Neuronal stem cell (in vitro differentiated cells): Measurements from ENCODE around the gene TRABD.

Experiments used
- DNase-seq: peaks from one replicate; pipeline ENCODE4 v3.0.0-alpha.2; 2013; ENCODE audit warnings: low spot score
- H2AFZ ChIP-seq: one replicate; pipeline ENCODE4 v1.6.1; 2013; ENCODE audit warnings: mild to moderate bottlenecking, low read length, inconsistent platforms
- H2AK5ac ChIP-seq: 2 replicates; pipeline ENCODE4 v1.6.1; 2013; ENCODE audit warnings: low read depth, mild to moderate bottlenecking, inconsistent platforms, low read length, moderate library complexity, mixed read lengths
- H2BK120ac ChIP-seq: 2 replicates; pipeline ENCODE4 v1.6.1; 2013; ENCODE audit warnings: low read depth, mild to moderate bottlenecking, inconsistent platforms, low read length, moderate library complexity, mixed read lengths
- H2BK12ac ChIP-seq: one replicate; pipeline ENCODE4 v1.6.1; 2013; ENCODE audit warnings: low read length, inconsistent platforms
- H2BK15ac ChIP-seq: 2 replicates; pipeline ENCODE4 v1.6.1; 2013; ENCODE audit warnings: mild to moderate bottlenecking, low read length, inconsistent platforms, mixed read lengths
- H2BK5ac ChIP-seq: one replicate; pipeline ENCODE4 v1.6.1; 2013; ENCODE audit warnings: inconsistent platforms, mild to moderate bottlenecking, low read length, moderate library complexity
- H3K14ac ChIP-seq: one replicate; pipeline ENCODE4 v1.6.1; 2013; ENCODE audit warnings: low read length, inconsistent platforms
- H3K18ac ChIP-seq: 2 replicates; pipeline ENCODE4 v1.6.1; 2013; ENCODE audit warnings: low read length, inconsistent platforms
- H3K23ac ChIP-seq: 2 replicates; pipeline ENCODE4 v1.6.1; 2013; ENCODE audit warnings: low read depth, mild to moderate bottlenecking, mixed read lengths, low read length, inconsistent platforms; ENCODE audit not compliant: poor library complexity
- H3K27ac ChIP-seq: replicated peaks from 3 replicates; pipeline ENCODE4 v1.5.1; 2013; ENCODE audit warnings: low read length, inconsistent platforms
- H3K27me3 ChIP-seq, 3 experiments: 2 replicates each; pipeline ENCODE4 v1.6.1; 2013; ENCODE audit warnings: low read length in 3 of 3, mild to moderate bottlenecking in 2 of 3, inconsistent platforms in 1 of 3, low read depth in 1 of 3, mixed read lengths in 1 of 3, moderate library complexity in 1 of 3; ENCODE audit not compliant: control insufficient read depth in 3 of 3, insufficient read depth in 3 of 3
- H3K36me3 ChIP-seq, 2 donors: replicated peaks in 1 of 2; 2 replicates each; pipeline ENCODE4 v1.6.1; 2013; ENCODE audit warnings: low read length in 2 of 2; ENCODE audit not compliant: control insufficient read depth in 2 of 2, insufficient read depth in 2 of 2
- H3K4ac ChIP-seq: 2 replicates; pipeline ENCODE4 v1.6.1; 2013; ENCODE audit warnings: inconsistent platforms, mild to moderate bottlenecking, low read length, moderate library complexity
- H3K4me1 ChIP-seq, 2 donors: 1 replicate in 1 of 2; 2 replicates in 1 of 2; pipeline ENCODE4 v1.6.1; 2013; ENCODE audit warnings: low read length in 2 of 2, low read depth in 1 of 2; ENCODE audit not compliant: control insufficient read depth in 2 of 2, insufficient read depth in 1 of 2
- H3K4me2 ChIP-seq: one replicate; pipeline ENCODE4 v1.6.1; 2013; ENCODE audit warnings: mild to moderate bottlenecking, low read length, inconsistent platforms; ENCODE audit not compliant: insufficient read depth, poor library complexity, severe bottlenecking
- H3K4me3 ChIP-seq, 2 donors: 2 replicates each; pipeline ENCODE4 v1.5.1; 2013; ENCODE audit warnings: low read length in 2 of 2, mild to moderate bottlenecking in 2 of 2, inconsistent platforms in 1 of 2, moderate library complexity in 1 of 2
- H3K79me1 ChIP-seq: one replicate; pipeline ENCODE4 v1.6.1; 2013; ENCODE audit warnings: low read depth, mild to moderate bottlenecking, inconsistent platforms, low read length, moderate library complexity
- H3K9ac ChIP-seq: one replicate; pipeline ENCODE4 v1.6.1; 2013; ENCODE audit warnings: mild to moderate bottlenecking, low read depth, low read length, inconsistent platforms; ENCODE audit not compliant: poor library complexity
- H3K9me3 ChIP-seq, 2 donors: replicated peaks in 1 of 2; 2 replicates each; pipeline versions ENCODE3 to v1.6.1; 2013; ENCODE audit warnings: low read length in 2 of 2, mild to moderate bottlenecking in 2 of 2, inconsistent platforms in 1 of 2, low read depth in 1 of 2, mixed read lengths in 1 of 2, moderate library complexity in 1 of 2; ENCODE audit not compliant: control insufficient read depth in 2 of 2, insufficient read depth in 1 of 2
- H4K8ac ChIP-seq: one replicate; pipeline ENCODE4 v1.6.1; 2013; ENCODE audit warnings: low read depth, mild to moderate bottlenecking, inconsistent platforms, low read length, moderate library complexity
- H4K91ac ChIP-seq: one replicate; pipeline ENCODE4 v1.6.1; 2013; ENCODE audit warnings: low read length, low read depth, mild to moderate bottlenecking, inconsistent platforms; ENCODE audit not compliant: poor library complexity
- WGBS, 2 donors: extraction: QIAGEN DNeasy Blood & Tissue Kit; methylation state at CpG; one replicate each; pipeline ENCODE4 v1.1.7; 2013; ENCODE audit warnings: missing lambda C conversion rate in 2 of 2, mixed read lengths in 1 of 2; ENCODE audit not compliant: insufficient read length in 2 of 2, insufficient replicate concordance in 1 of 2; ENCODE audit errors: extremely low coverage in 2 of 2; 5-methylcytosine and 5-hydroxymethylcytosine counted together

The TRABD gene

GRCh38 chr22:50179937-50180726 lies 5.6 kb upstream of the TRABD start:
- Histone ChIP-seq H3K23ac (peak overlapping the region; percentile 73), H2BK5ac (no peak overlapping the region), H3K18ac (peak overlapping the region; percentile 85), H2AK5ac (peak overlapping the region; percentile 81), H3K4me3 (no peak overlapping the region), H2BK120ac (peak overlapping the region; percentile 91), H3K79me1 (peaks cover 9% of the 10 kb centered on the region), H2BK12ac (peak overlapping the region; percentile 58), H3K14ac (no peak overlapping the region), H3K4ac (peak overlapping the region; percentile 53), H3K27ac (no peak overlapping the region), H3K36me3 (no peaks in the 10 kb centered on the region), H3K4me2 (no peak overlapping the region), H4K8ac (peak overlapping the region; percentile 82), H2AFZ (no peak overlapping the region), H4K91ac (peak overlapping the region; percentile 79), H3K9me3 (peaks cover 0 to 6% of the 10 kb centered on the region in 2 donors), H2BK15ac (no peak overlapping the region), H3K9ac (peak overlapping the region; percentile 60), H3K27me3 (peaks cover 0 to 9% (median 4%) of the 10 kb centered on the region in 3 experiments), H3K4me1 (peaks cover 5 to 9% of the 10 kb centered on the region in 2 donors)
- 100% methylated on average over 4 of the region's 39 CpGs; no CpG with 5 or more reads in 1 of the 2 donors for WGBS, 2 donors
- DNase-seq: no peak

GRCh38 chr22:50180727-50181521 lies 4.8 kb upstream of the TRABD start:
- peaks cover 12% of the 10 kb centered on the region for H3K79me1 ChIP-seq
- H3K4me1 ChIP-seq: peaks cover 5 to 13% of the 10 kb centered on the region in 2 donors
- no peak overlapping the region for H2AFZ ChIP-seq
- H3K4me3 ChIP-seq: no peak overlapping the region
- H3K14ac ChIP-seq: peak overlapping the region; percentile 56
- no peaks in the 10 kb centered on the region for H3K36me3 ChIP-seq
- H3K27me3 ChIP-seq: peaks cover 0 to 12% (median 0%) of the 10 kb centered on the region in 3 experiments
- H4K8ac ChIP-seq: peak overlapping the region; percentile 65
- DNase-seq: no peak
- H2BK5ac ChIP-seq: no peak overlapping the region
- H2AK5ac ChIP-seq: peak overlapping the region; percentile 81
- no peak overlapping the region for H3K9ac ChIP-seq
- H3K4ac ChIP-seq: no peak overlapping the region
- no peak overlapping the region for H3K27ac ChIP-seq
- no peak overlapping the region for H2BK12ac ChIP-seq
- peak overlapping the region; percentile 81 for H2BK120ac ChIP-seq
- H3K23ac ChIP-seq: no peak overlapping the region
- H3K18ac ChIP-seq: no peak overlapping the region
- no peak overlapping the region for H2BK15ac ChIP-seq
- peaks cover 0 to 6% of the 10 kb centered on the region in 2 donors for H3K9me3 ChIP-seq
- no peak overlapping the region for H3K4me2 ChIP-seq
- H4K91ac ChIP-seq: no peak overlapping the region
- WGBS, 2 donors: no CpG with 5 or more reads among the region's 27 CpGs

GRCh38 chr22:50182176-50183081 lies 3.3 kb upstream of the TRABD start:
- peak overlapping the region; percentile 38 for H3K18ac ChIP-seq
- H3K23ac ChIP-seq: peak overlapping the region; percentile 65
- H3K79me1 ChIP-seq: peaks cover 12% of the 10 kb centered on the region
- H2AFZ ChIP-seq: peak overlapping the region; percentile 22
- no peak overlapping the region for H3K4me2 ChIP-seq
- H2BK5ac ChIP-seq: peak overlapping the region; percentile 53
- peak overlapping the region; percentile 82 for H3K14ac ChIP-seq
- WGBS, 2 donors: no CpG with 5 or more reads among the region's 31 CpGs
- H2AK5ac ChIP-seq: peak overlapping the region; percentile 92
- H2BK120ac ChIP-seq: no peak overlapping the region
- peak overlapping the region in 1 of 2 donors; percentile 46 for H3K4me3 ChIP-seq
- no peak for DNase-seq
- peaks cover 0 to 4% of the 10 kb centered on the region in 2 donors for H3K9me3 ChIP-seq
- no peak overlapping the region for H3K27ac ChIP-seq
- peak overlapping the region; percentile 84 for H3K4ac ChIP-seq
- H4K8ac ChIP-seq: no peak overlapping the region
- H3K27me3 ChIP-seq: peaks cover 0 to 12% (median 0%) of the 10 kb centered on the region in 3 experiments
- peak overlapping the region; percentile 24 for H2BK15ac ChIP-seq
- peak overlapping the region; percentile 77 for H3K9ac ChIP-seq
- H2BK12ac ChIP-seq: peak overlapping the region; percentile 84
- no peaks in the 10 kb centered on the region for H3K36me3 ChIP-seq
- H4K91ac ChIP-seq: no peak overlapping the region
- H3K4me1 ChIP-seq: peaks cover 9 to 15% of the 10 kb centered on the region in 2 donors
